ENCODE results near the gene P2RX3.

P2RX3 gene

GRCh38 chr11:57348052-57348451, 9.9 kb downstream of the P2RX3 start:
- Histone ChIP-seq H3K36me3 (no peaks in the 10 kb centered on the region), H3K27ac (no peak overlapping the region), H3K9ac (no peak overlapping the region), H3K4me3 (no peak overlapping the region), H3K4me1 (peaks cover 6% of the 10 kb centered on the region; the same call in 1 of the 2 replicates), H3K4me2 (no peak overlapping the region), H3K9me3 (peaks cover 25% of the 10 kb centered on the region), H4K20me1 (no peaks in the 10 kb centered on the region), H3K27me3 (no peaks in the 10 kb centered on the region)
- TF ChIP-seq Cebpa-rat (IDR thresholded peaks at IDR 0.05) = no peak

GRCh38 chr11:57348636-57349313, 10.6 kb downstream of the P2RX3 start:
- H3K27ac ChIP-seq = no peak overlapping the region
- H3K4me2 ChIP-seq = no peak overlapping the region
- peaks cover 25% of the 10 kb centered on the region for H3K9me3 ChIP-seq
- peaks cover 8% of the 10 kb centered on the region for H3K4me1 ChIP-seq
- TF ChIP-seq Cebpa-rat (IDR thresholded peaks at IDR 0.05) = no peak
- no peak overlapping the region for H3K4me3 ChIP-seq
- no peaks in the 10 kb centered on the region for H4K20me1 ChIP-seq
- no peaks in the 10 kb centered on the region for H3K27me3 ChIP-seq
- H3K9ac ChIP-seq = no peak overlapping the region
- no peaks in the 10 kb centered on the region for H3K36me3 ChIP-seq

DNA sequence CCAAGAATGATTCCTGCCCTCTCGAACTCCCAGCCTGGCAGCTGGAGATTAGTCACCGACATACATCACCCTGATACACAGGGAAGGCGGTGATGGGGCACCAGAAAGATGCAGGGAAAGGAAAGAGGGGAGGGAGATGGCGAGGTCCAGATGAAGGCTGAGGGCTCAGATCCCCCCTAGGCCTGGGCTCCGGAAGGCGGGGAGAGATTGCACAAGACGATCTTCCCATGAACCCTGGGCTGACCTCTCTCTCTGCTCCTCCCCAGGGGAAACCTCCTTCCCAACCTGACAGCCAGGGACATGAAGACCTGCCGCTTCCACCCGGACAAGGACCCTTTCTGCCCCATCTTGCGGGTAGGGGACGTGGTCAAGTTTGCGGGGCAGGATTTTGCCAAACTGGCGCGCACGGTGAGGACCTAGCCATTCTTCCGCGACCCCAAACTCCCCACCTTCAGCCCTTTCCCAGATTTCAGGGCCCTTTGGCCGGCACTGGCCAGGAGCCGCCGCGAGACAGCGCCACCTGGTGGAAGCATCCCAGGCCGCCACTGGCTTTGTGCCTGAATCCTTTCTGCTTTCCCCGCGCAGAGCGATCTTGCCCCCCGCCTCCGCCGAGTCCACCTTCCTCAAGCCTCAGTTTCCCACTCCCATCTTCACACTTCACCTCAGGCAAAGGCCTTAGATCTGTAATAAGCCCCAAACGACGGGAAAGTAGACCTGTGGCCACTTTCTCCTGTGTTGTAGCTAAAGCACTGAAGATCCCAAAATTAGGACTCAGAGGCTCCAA, 11.5 kb downstream of the P2RX3 start:
- Histone ChIP-seq H3K4me1 (peaks cover 14% of the 10 kb centered on the region), H3K27ac (no peak overlapping the region), H3K9ac (no peak overlapping the region), H3K27me3 (no peaks in the 10 kb centered on the region), H3K4me2 (no peak overlapping the region), H3K36me3 (no peaks in the 10 kb centered on the region), H3K9me3 (peaks cover 25% of the 10 kb centered on the region), H3K4me3 (no peak overlapping the region), H4K20me1 (no peaks in the 10 kb centered on the region)
- TF ChIP-seq Cebpa-rat (IDR thresholded peaks at IDR 0.05) = no peak

DNA sequence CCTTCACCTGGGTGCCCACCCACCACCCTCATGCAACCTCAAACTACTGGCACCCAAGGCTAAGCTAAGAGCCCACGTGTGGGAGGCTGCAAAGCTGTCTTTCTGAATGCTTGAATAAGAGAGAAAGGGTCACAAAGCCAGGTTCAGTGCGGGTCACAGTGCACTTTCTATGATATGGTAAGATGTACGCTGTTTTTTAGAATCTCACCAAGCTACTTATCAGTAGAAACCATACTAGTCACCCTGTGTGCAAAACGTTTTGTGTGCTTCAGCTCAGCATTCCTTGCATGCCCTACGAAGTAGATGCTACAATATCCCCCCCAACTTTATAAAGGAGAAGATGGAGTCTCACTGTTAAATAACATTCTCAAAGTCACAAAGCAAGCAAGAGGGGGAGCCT, 14.9 kb downstream of the P2RX3 start:
- Histone ChIP-seq H3K9me3 (peaks cover 25% of the 10 kb centered on the region), H3K36me3 (no peaks in the 10 kb centered on the region), H3K27me3 (no peaks in the 10 kb centered on the region), H3K4me2 (no peak overlapping the region), H4K20me1 (no peaks in the 10 kb centered on the region), H3K4me3 (no peak overlapping the region), H3K9ac (no peak overlapping the region), H3K4me1 (peaks cover 38% of the 10 kb centered on the region), H3K27ac (no peak overlapping the region)
- TF ChIP-seq Cebpa-rat (IDR thresholded peaks at IDR 0.05) = no peak

GRCh38 chr11:57353446-57353845, 15.3 kb downstream of the P2RX3 start:
- H3K9ac ChIP-seq = no peak overlapping the region
- no peak for TF ChIP-seq Cebpa-rat (IDR thresholded peaks at IDR 0.05)
- peaks cover 38% of the 10 kb centered on the region for H3K4me1 ChIP-seq
- H3K4me3 ChIP-seq = no peak overlapping the region
- no peaks in the 10 kb centered on the region for H4K20me1 ChIP-seq
- peaks cover 25% of the 10 kb centered on the region for H3K9me3 ChIP-seq
- H3K36me3 ChIP-seq = no peaks in the 10 kb centered on the region
- peak overlapping the region; percentile 69; the same call in 1 of the 2 replicates for H3K27ac ChIP-seq
- no peak overlapping the region for H3K4me2 ChIP-seq
- H3K27me3 ChIP-seq = no peaks in the 10 kb centered on the region

GRCh38 chr11:57353852-57354251, 15.7 kb downstream of the P2RX3 start:
- Histone ChIP-seq H4K20me1 (no peaks in the 10 kb centered on the region), H3K27ac (peak overlapping the region; percentile 69), H3K36me3 (no peaks in the 10 kb centered on the region), H3K4me1 (peaks cover 38% of the 10 kb centered on the region), H3K9ac (peak overlapping the region; percentile 50; the same call in 1 of the 2 replicates), H3K9me3 (peaks cover 25% of the 10 kb centered on the region), H3K4me3 (no peak overlapping the region), H3K27me3 (no peaks in the 10 kb centered on the region), H3K4me2 (peak overlapping the region; percentile 88)
- TF ChIP-seq Cebpa-rat (IDR thresholded peaks at IDR 0.05) = no peak

- Histone ChIP-seq H3K36me3 (no peaks in the 10 kb centered on the region), H3K27ac (peak overlapping the region; percentile 69), H3K4me2 (peak overlapping the region; percentile 88), H3K9me3 (peaks cover 25% of the 10 kb centered on the region), H3K9ac (peak overlapping the region; percentile 50; the same call in 1 of the 2 replicates), H4K20me1 (no peaks in the 10 kb centered on the region), H3K27me3 (no peaks in the 10 kb centered on the region), H3K4me1 (peaks cover 38% of the 10 kb centered on the region), H3K4me3 (no peak overlapping the region)
- peak; percentile 73 for TF ChIP-seq Cebpa-rat (IDR thresholded peaks at IDR 0.05)
Observed at GRCh38 chr11:57354699-57355098, 16.5 kb downstream of the P2RX3 start.

DNA sequence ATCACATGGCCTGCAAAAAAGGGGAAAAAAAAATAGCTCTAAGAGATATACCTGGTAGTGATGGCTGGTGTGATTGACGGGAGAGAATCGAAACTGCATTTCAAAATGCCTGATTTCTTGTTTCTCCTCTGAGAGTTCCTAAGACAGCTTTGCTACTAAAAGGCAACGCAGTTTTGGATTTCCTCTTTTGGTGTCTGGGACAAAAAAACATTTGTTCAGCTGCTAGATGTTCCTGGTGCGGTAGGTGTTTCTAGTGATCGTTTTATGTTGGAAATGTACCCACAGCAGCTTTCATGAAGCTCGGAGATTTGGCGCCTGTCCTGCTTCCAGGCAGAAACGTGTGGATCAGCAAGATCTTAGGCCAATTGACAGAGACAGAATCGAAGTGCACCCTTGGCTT, 18.1 kb downstream of the P2RX3 start:
- no peak overlapping the region for H3K27ac ChIP-seq
- peak overlapping the region; percentile 88 for H3K4me2 ChIP-seq
- peaks cover 38% of the 10 kb centered on the region for H3K4me1 ChIP-seq
- H3K9ac ChIP-seq = no peak overlapping the region
- peaks cover 10% of the 10 kb centered on the region for H3K9me3 ChIP-seq
- no peak for TF ChIP-seq Cebpa-rat (IDR thresholded peaks at IDR 0.05)
- no peaks in the 10 kb centered on the region for H3K27me3 ChIP-seq
- H4K20me1 ChIP-seq = no peaks in the 10 kb centered on the region
- no peak overlapping the region for H3K4me3 ChIP-seq
- H3K36me3 ChIP-seq = no peaks in the 10 kb centered on the region

- Histone ChIP-seq H3K27me3 (no peaks in the 10 kb centered on the region), H3K9me3 (0 out of 2 replicates have a peak, but pooled peaks cover 4% of the 10 kb centered on the region), H3K4me1 (peaks cover 38% of the 10 kb centered on the region), H4K20me1 (no peaks in the 10 kb centered on the region), H3K9ac (no peak overlapping the region), H3K36me3 (no peaks in the 10 kb centered on the region), H3K27ac (no peak overlapping the region), H3K4me2 (no peak overlapping the region), H3K4me3 (no peak overlapping the region)
- no peak for TF ChIP-seq Cebpa-rat (IDR thresholded peaks at IDR 0.05)
Observed at GRCh38 chr11:57357310-57357709, 19.2 kb downstream of the P2RX3 start.

GRCh38 chr11:57357856-57358255, 19.7 kb downstream of the P2RX3 start:
- Histone ChIP-seq H4K20me1 (no peaks in the 10 kb centered on the region), H3K4me2 (no peak overlapping the region), H3K27ac (no peak overlapping the region), H3K4me1 (peaks cover 38% of the 10 kb centered on the region), H3K27me3 (no peaks in the 10 kb centered on the region), H3K9ac (no peak overlapping the region), H3K9me3 (0 out of 2 replicates have a peak, but pooled peaks cover under 1% of the 10 kb centered on the region), H3K36me3 (no peaks in the 10 kb centered on the region), H3K4me3 (no peak overlapping the region)
- TF ChIP-seq Cebpa-rat (IDR thresholded peaks at IDR 0.05) = no peak

All from BLaER1 (cell line).